HCT116 (cell line): Measurements from ENCODE around the gene ASAP3. TPM values are rescaled to one million over a fixed set of nuclear protein-coding genes. Genes with fewer than 3 reads are reported as not detected.
"Not testable (repeated sequence)": the region's sequence is repeated elsewhere in the genome, so short reads cannot be mapped to it uniquely, and the experiment has no call there.

Experiments
- ATAC-seq: fragments of 200-7000 bp; cut with Tn5 transposase; 2 replicates; pipeline ENCODE4 v1.9.1; 2020; ENCODE audit warnings: mild to moderate bottlenecking, moderate library complexity
- BruUV-seq: library from RNA; stranded (reverse); fragments of 400-500 nt; replicated peaks from 2 replicates; lab custom pipeline; 2021; lab: Mats Ljungman, UMichigan
- CTCF ChIA-PET: fragments of 300-600 bp; sonication (Branson Sonifier 250); formaldehyde crosslinking; loops from one replicate; lab custom pipeline; 2021; ENCODE audit warnings: antibody characterized with exemption; lab: Charles Lee
- POLR2A ChIA-PET: fragments of 300-600, 350-600 bp; sonication (Branson Sonifier 250); formaldehyde crosslinking; loops from one replicate; lab custom pipeline; 2021; ENCODE audit warnings: antibody characterized with exemption; lab: Charles Lee
- RAD21 ChIA-PET, 2 experiments: fragments of 300-600 bp; sonication (Branson Sonifier 250); formaldehyde crosslinking; loops; one replicate each; lab custom pipeline; 2023; ENCODE audit warnings: low total read pairs in 2 of 2; ENCODE audit not compliant: uncharacterized antibody in 2 of 2, unreplicated experiment in 2 of 2, low non-redundant PET in 1 of 2; lab: Charles Lee
- DNase-seq: peaks from one replicate; pipeline ENCODE4 v3.0.0-alpha.2; 2010; ENCODE audit warnings: low read depth, low spot score
- H2AFZ ChIP-seq: fragments of 200-600 bp; shearing (Covaris generic), sonication (generic); 2 replicates; pipeline ENCODE4 v1.6.1; 2017; ENCODE audit warnings: low read depth, mixed run types, mixed read lengths, antibody characterized with exemption, low read length; ENCODE audit not compliant: poor library complexity, severe bottlenecking
- H3K27ac ChIP-seq: 2 replicates; pipeline ENCODE4 v1.5.1; 2012; ENCODE audit warnings: low read depth, low read length
- H3K27me3 ChIP-seq: fragments of 200-600 bp; sonication (generic); 2 replicates; pipeline ENCODE4 v1.6.1; 2016; ENCODE audit warnings: mixed run types, low read length, mixed read lengths; ENCODE audit not compliant: insufficient read depth
- H3K36me3 ChIP-seq, 2 experiments: fragments of 200-500 bp in 1 of 2; fragments of 200-600 bp in 1 of 2; sonication (Bioruptor generic) in 1 of 2; sonication (generic) in 1 of 2; 2 replicates each; pipeline versions ENCODE4 v1.5.1 to v1.6.1; 2014 to 2016; ENCODE audit warnings: low read length in 2 of 2, inconsistent platforms in 1 of 2, mixed read lengths in 1 of 2, mixed run types in 1 of 2; ENCODE audit not compliant: insufficient read depth in 2 of 2, control insufficient read depth in 1 of 2
- H3K4me1 ChIP-seq, 2 experiments: fragments of 200-600 bp in 1 of 2; sonication (generic) in 1 of 2; 2 replicates each; pipeline versions ENCODE4 v1.5.1 to v1.6.1; 2012 to 2017; ENCODE audit warnings: low read length in 2 of 2, inconsistent platforms in 1 of 2, mild to moderate bottlenecking in 1 of 2, mixed read lengths in 1 of 2, mixed run types in 1 of 2, moderate library complexity in 1 of 2; ENCODE audit not compliant: insufficient read depth in 2 of 2, control insufficient read depth in 1 of 2
- H3K4me2 ChIP-seq: fragments of 200-600 bp; sonication (generic); 2 replicates; pipeline ENCODE4 v1.6.1; 2017; ENCODE audit warnings: mixed run types, low read length, mixed read lengths
- H3K4me3 ChIP-seq, 2 experiments: fragments of 200-600 bp in 1 of 2; sonication (generic) in 1 of 2; replicated peaks in 1 of 2; 2 replicates each; pipeline ENCODE4 v1.5.1; 2011 to 2016; ENCODE audit warnings: low read length in 2 of 2, control low read depth in 1 of 2, low read depth in 1 of 2, mild to moderate bottlenecking in 1 of 2, mixed read lengths in 1 of 2, mixed run types in 1 of 2
- H3K79me2 ChIP-seq: fragments of 200-600 bp; sonication (generic); 2 replicates; pipeline ENCODE4 v1.6.1; 2017; ENCODE audit warnings: mild to moderate bottlenecking, mixed run types, low read length, moderate library complexity, mixed read lengths; ENCODE audit not compliant: insufficient read depth
- H3K9ac ChIP-seq: fragments of 200-600 bp; sonication (generic); 2 replicates; pipeline ENCODE4 v1.6.1; 2016; ENCODE audit warnings: low read length, mixed read lengths
- H3K9me2 ChIP-seq: fragments of 200-600 bp; sonication (generic), shearing (Covaris generic); 2 replicates; pipeline ENCODE4 v1.6.1; 2017; ENCODE audit warnings: mixed run types, mild to moderate bottlenecking, moderate library complexity; ENCODE audit not compliant: insufficient read depth
- H3K9me3 ChIP-seq, 2 experiments: fragments of 200-500 bp in 1 of 2; fragments of 200-600 bp in 1 of 2; sonication (Bioruptor generic) in 1 of 2; sonication (generic) in 1 of 2; 2 replicates each; pipeline ENCODE4 v1.6.1; 2014 to 2017; ENCODE audit warnings: low read length in 2 of 2, mixed read lengths in 2 of 2, inconsistent platforms in 1 of 2, low read depth in 1 of 2, mild to moderate bottlenecking in 1 of 2, mixed run types in 1 of 2, moderate library complexity in 1 of 2; ENCODE audit not compliant: control insufficient read depth in 1 of 2, insufficient read depth in 1 of 2
- H4K20me1 ChIP-seq: fragments of 200-600 bp; sonication (generic), shearing (Covaris generic); 2 replicates; pipeline ENCODE4 v1.6.1; 2017; ENCODE audit warnings: mixed run types, mild to moderate bottlenecking, moderate library complexity; ENCODE audit not compliant: insufficient read depth
- CBX3 ChIP-seq: IDR thresholded peaks from 2 replicates; pipeline ENCODE4 v1.6.1; 2012; ENCODE audit warnings: low read depth
- ELF1 ChIP-seq: IDR thresholded peaks from 2 replicates; pipeline ENCODE4 v1.6.1; 2012; ENCODE audit warnings: low read depth, borderline replicate concordance
- EZH2phosphoT487 ChIP-seq: fragments of 200-600 bp; IDR thresholded peaks from 2 replicates; pipeline ENCODE4 v1.6.1; 2018; ENCODE audit warnings: antibody characterized with exemption, borderline replicate concordance
- POLR2AphosphoS5 ChIP-seq: IDR thresholded peaks from 2 replicates; pipeline ENCODE4 v1.6.1; 2011; ENCODE audit warnings: mild to moderate bottlenecking, low read depth, low read length, moderate library complexity
- SRF ChIP-seq: IDR thresholded peaks from 2 replicates; pipeline ENCODE4 v1.6.1; 2012; ENCODE audit warnings: low read depth
- intact Hi-C: fragments of 100-400 bp; cut with micrococcal nuclease; formaldehyde crosslinking; loops from 2 replicates; pipeline ENCODE4 v1.10.0; 2022
- total RNA-seq: library from RNA; stranded (reverse); gene quantifications from one replicate; pipeline ENCODE4 v1.2.1, GENCODE V29; 2021; ENCODE audit not compliant: unreplicated experiment
- TF ChIP-seq, protein P1 (sequence below), 3 experiments: fragments of 200-600 bp in 1 of 3; sonication (generic) in 1 of 3; IDR thresholded peaks in 2 of 3; conservative IDR thresholded peaks in 1 of 3; 2 replicates each; pipeline ENCODE4 v1.5.1; 2012 to 2017; ENCODE audit warnings: low read depth in 2 of 3, low read length in 2 of 3, antibody characterized with exemption in 1 of 3, borderline replicate concordance in 1 of 3, control low read depth in 1 of 3, mild to moderate bottlenecking in 1 of 3, mixed read lengths in 1 of 3, mixed run types in 1 of 3, moderate library complexity in 1 of 3; ENCODE audit not compliant: insufficient read depth in 1 of 3

ASAP3 gene
- total RNA-seq, 1 experiment from 2014 or later = 19.7 TPM

- no peak overlapping the region for H2AFZ ChIP-seq
- H4K20me1 ChIP-seq = no peaks in the 10 kb centered on the region
- no TSS peak for BruUV-seq
- ATAC-seq (no peak), DNase-seq (no peak)
- POLR2A ChIA-PET = interaction anchor here (0.6 kb wide), 1 partner anchor 256 kb away, joined by 3 read pairs; no protein-coding TSS in a partner anchor
- no peaks in the 10 kb centered on the region for H3K9me2 ChIP-seq
- H3K27ac ChIP-seq = no peak overlapping the region
- H3K9me3 ChIP-seq = no peaks in the 10 kb centered on the region
- H3K9ac ChIP-seq = no peak overlapping the region
- RAD21 ChIA-PET = no interaction called here
- no peaks in the 10 kb centered on the region for H3K36me3 ChIP-seq
- H3K4me2 ChIP-seq = no peak overlapping the region
- CTCF ChIA-PET = interaction anchor here (1.2 kb wide), 1 partner anchor 23 kb away, joined by 4 read pairs; no protein-coding TSS in a partner anchor
- no peak overlapping the region for H3K4me3 ChIP-seq
- H3K4me1 ChIP-seq = peaks cover 23 to 38% of the 10 kb centered on the region in 2 experiments
- TF ChIP-seq CBX3 (no peak), POLR2AphosphoS5 (no peak), SRF (no peak)
- no peaks in the 10 kb centered on the region for H3K79me2 ChIP-seq
- no peaks in the 10 kb centered on the region for H3K27me3 ChIP-seq
- intact Hi-C loops = no loop called here
Observed at GRCh38 chr1:23381233-23381885, 102.6 kb downstream of the ASAP3 start.

- ChIA-PET CTCF (interaction anchor here (1.2 kb wide), 1 partner anchor 23 kb away, joined by 4 read pairs; no protein-coding TSS in a partner anchor), POLR2A (no interaction called here)
- intact Hi-C loops = no loop called here
Observed at GRCh38 chr1:23380719-23381118, 103.3 kb downstream of the ASAP3 start.

DNA sequence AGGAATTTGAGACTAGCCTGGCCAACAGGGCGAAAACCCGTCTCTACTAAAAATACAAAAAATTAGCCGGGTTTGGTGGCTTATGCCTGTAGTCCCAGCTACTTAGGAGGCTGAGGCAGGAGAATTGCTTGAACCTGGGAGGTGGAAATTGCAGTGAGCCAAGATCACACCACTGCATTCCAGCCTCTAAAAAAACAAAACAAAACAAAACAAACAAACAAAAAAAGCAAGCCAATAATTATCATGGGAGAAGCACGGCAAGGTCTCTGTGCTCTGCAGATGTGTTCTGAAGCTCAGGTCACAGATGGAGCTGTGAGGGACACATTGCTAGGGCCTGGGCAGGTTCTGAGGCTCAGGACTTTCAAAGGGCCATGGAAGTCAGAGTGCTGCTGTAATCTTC lies 103.7 kb downstream of the ASAP3 start:
- H3K9ac ChIP-seq, H3K27ac ChIP-seq, DNase-seq, H3K27me3 ChIP-seq, H3K4me3 ChIP-seq, H2AFZ ChIP-seq, H3K9me3 ChIP-seq, BruUV-seq, POLR2A ChIA-PET, ATAC-seq, H3K36me3 ChIP-seq, intact Hi-C loops, H3K4me2 ChIP-seq, RAD21 ChIA-PET, H3K9me2 ChIP-seq, H4K20me1 ChIP-seq, H3K79me2 ChIP-seq: not testable (repeated sequence)
- peaks cover 28 to 42% of the 10 kb centered on the region in 2 experiments for H3K4me1 ChIP-seq
- CTCF ChIA-PET = interaction anchor here (1.2 kb wide), 1 partner anchor 24 kb away, joined by 4 read pairs; no protein-coding TSS in a partner anchor

More at GRCh38 chr1:23380719-23381118, 103.3 kb downstream of the ASAP3 start:
- Histone ChIP-seq H3K4me3 (no peak overlapping the region), H3K9me3 (no peaks in the 10 kb centered on the region), H3K4me2 (no peak overlapping the region), H3K27me3 (no peaks in the 10 kb centered on the region), H3K36me3 (no peaks in the 10 kb centered on the region), H3K27ac (no peak overlapping the region), H4K20me1 (no peaks in the 10 kb centered on the region), H3K79me2 (no peaks in the 10 kb centered on the region), H2AFZ (no peak overlapping the region), H3K9ac (no peak overlapping the region), H3K4me1 (peaks cover 28 to 44% of the 10 kb centered on the region in 2 experiments), H3K9me2 (no peaks in the 10 kb centered on the region)
- no TSS peak for BruUV-seq
- TF ChIP-seq, protein P1, sequence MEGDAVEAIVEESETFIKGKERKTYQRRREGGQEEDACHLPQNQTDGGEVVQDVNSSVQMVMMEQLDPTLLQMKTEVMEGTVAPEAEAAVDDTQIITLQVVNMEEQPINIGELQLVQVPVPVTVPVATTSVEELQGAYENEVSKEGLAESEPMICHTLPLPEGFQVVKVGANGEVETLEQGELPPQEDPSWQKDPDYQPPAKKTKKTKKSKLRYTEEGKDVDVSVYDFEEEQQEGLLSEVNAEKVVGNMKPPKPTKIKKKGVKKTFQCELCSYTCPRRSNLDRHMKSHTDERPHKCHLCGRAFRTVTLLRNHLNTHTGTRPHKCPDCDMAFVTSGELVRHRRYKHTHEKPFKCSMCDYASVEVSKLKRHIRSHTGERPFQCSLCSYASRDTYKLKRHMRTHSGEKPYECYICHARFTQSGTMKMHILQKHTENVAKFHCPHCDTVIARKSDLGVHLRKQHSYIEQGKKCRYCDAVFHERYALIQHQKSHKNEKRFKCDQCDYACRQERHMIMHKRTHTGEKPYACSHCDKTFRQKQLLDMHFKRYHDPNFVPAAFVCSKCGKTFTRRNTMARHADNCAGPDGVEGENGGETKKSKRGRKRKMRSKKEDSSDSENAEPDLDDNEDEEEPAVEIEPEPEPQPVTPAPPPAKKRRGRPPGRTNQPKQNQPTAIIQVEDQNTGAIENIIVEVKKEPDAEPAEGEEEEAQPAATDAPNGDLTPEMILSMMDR (IDR thresholded peaks at IDR 0.05 in 2 of 3, conservative IDR thresholded peaks at IDR 0.05 in 1 of 3; ENCODE audit: borderline replicate concordance in 1 of 3, insufficient read depth in 1 of 3, low read depth in 2 of 3, low read length in 2 of 3) = no peak
- no peak for TF ChIP-seq ELF1
- no peak for TF ChIP-seq POLR2AphosphoS5
- no peak for TF ChIP-seq EZH2phosphoT487
- RAD21 ChIA-PET = no interaction called here
- ATAC-seq (no peak), DNase-seq (no peak)
